HG02798 (cell line): ENCODE results near the gene CPA1.

Source experiments
- ATAC-seq: cut with Tn5 transposase; IDR thresholded peaks from one replicate; pipeline ENCODE4 v1.9.1; 2021; ENCODE audit warnings: mild to moderate bottlenecking; ENCODE audit not compliant: unreplicated experiment, poor library complexity

The CPA1 gene

DNA sequence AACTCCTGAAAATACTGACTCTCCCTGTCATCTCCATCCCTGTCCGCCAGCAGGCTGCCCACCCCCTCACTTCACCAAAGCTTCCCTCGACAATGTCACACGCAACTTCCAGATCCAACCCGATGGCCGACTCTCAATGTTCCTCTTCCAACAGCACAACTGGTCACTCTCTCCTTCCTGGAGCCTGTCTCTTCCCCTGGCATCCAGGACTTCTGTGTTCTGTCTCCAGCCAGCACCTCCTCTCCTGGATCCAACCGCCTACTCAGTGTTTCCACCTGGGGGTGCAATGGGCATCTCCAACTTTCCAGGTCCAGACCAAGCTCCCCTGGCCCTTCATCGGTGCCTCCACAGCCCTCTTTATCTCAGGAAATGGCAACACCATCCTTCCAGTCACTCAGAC is 27.1 kb upstream of the CPA1 start:
- no peak for ATAC-seq

DNA sequence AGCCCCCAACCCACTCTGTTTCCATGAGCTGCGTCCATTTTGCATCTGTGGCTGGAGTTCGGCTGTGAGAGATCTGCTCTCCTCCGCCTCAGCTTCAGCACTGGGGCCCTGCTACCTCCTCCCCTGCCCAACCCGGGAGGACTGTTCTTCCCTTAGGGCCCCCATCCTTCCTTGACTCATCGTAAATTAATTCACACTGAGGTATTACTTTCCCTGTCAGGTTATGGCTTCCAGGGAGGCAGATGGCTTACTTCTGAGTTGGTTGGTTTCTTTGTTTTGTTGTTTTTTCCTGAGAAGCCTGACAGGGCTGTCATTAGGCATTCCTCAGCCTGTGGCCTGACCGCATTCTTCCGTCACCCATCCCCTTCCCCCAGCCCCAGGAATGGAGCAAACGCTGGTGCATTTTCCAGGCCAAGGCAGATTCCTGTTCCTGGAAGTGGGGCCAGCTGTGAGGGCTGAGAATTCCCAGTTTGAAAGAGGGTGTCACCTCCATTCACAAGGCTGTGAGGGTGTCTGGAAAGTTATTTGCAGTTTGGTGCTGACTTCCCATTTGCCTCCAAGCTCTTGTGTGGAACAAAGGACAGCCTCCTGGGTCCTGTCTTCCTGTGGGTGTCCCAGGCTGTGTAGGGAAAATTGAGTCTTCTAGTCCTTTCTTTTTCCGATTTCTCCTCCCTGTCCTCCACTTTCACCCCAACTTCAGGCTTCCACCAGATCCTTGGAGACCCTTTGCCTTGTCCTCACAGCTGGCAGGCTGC is 24.0 kb upstream of the CPA1 start:
- ATAC-seq: no peak

DNA sequence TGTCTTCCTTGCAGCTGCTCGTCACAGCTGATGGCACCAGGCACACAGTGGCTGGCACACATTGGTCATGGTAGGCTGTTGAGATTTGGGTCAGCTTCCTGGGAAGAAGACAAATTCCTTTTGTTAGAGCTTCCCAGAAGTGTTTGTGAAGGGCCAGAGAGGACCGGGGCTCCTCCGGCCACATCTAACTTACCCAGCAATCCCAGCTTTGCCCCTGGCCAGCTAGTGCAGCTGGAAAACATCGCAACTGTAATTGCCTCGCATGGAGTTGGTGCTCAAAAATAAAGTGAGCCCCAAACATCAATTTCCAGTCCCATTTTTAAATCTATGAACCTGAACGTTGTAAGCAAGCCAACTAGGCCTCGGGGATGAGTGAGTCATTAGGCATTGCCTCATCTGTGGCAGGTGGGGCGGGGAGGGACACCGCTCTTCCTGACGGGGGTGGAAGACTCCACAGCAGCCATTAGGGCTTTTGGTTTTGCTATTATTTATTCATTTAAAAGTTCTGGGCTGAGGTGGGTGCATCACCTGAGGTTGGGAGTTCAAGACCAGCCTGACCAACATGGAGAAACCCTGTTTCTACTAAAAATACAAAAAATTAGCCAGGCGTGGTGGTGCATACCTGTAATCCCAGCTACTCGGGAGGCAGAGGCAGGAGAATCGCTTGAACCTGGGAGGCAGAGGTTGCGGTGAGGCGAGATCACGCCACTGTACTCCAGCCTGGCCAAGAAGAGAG is 23.2 kb upstream of the CPA1 start:
- no peak for ATAC-seq

GRCh38 chr7:130358471-130358870 is 21.8 kb upstream of the CPA1 start:
- ATAC-seq: no peak

DNA sequence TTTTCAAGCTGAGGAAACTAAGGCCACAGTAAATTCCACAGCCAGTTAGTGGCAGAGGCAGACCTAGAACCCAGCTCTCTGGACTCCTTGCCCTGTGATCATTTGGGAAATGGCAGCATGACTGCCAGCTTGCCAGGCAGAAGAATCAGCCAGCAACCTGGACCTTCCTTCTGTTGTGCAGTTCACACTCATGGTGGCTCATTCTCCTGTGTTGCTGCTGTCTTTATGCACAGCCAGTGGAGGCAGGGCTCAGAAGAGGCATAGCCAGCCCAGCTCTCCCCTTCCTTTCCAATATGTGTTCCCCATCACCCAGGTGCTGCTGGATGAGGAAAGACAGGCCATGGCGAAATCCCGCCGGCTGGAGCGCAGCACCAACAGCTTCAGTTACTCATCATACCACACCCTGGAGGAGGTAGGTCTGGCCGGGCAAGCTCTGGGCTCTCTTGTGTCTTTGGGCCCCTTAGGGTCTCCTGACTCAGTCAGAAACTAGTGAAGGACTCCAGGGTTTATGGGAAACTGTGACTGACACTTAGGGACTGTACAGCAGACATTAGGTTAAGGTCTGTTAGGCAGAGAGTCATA is 20.9 kb upstream of the CPA1 start:
- no peak for ATAC-seq

DNA sequence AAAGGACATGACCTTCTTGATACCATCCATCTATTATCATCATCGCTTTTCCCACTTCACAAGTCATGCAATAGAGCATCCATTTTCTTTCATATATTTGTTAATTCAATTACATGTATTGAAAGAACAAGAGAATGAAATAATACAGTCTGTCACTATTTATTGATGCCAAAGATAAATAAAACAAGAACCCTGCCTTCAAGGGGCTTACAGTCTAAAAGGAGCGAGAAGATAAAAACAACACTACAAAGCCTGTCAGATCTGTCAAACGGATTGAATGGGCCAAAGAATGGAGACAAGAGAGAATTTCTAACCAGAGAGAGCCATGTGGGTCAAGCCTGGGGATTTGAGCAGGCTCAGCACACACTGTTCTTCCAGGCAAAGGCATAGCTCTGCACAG is 19.8 kb upstream of the CPA1 start:
- ATAC-seq: no peak

DNA sequence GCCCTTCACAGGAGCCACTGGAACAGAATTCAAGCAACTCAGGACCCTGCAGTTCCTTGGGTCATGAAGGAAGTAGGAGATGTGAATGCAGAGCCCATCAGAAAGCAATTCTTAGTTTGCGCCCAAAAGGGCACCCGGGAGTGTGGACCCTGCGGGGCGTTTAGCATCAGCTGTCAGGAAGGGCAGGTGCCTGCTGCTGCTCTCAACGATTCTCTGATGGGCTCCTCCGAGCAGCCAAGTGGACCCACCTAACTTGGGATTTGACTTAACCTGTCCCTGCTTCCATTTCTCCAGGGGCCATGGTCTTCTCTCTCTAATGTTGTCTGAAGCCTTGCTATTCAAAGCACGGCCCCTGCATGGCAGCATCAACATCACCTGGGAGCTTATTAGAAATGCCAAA is 18.6 kb upstream of the CPA1 start:
- no peak for ATAC-seq

DNA sequence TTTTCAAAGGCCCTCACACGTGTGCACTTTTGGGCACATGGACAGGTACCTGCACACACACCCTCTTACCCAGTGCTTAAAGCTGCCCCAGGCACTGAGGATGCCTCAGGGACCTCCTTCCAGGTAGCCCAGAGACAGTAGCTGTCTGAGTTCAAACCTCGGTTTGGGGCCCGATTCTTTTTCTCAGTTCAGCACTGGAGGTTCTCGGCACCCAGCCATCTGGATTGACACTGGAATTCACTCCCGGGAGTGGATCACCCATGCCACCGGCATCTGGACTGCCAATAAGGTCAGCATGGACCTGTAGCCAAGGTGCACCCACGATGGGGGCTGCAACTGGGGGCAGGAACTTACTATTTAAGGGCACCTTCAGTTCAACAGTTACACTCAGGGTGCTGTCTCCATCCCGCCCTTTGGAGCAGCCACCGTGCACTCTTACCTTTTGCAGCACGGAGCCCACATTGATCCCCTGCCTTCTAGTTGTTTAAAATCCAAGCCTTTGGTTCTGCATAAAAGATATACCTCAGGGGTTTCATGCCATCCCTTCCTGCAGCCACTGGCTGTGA is 18.0 kb upstream of the CPA1 start:
- ATAC-seq: no peak

GRCh38 chr7:130363026-130363847 is 17.1 kb upstream of the CPA1 start:
- ATAC-seq: peak; percentile 57

- ATAC-seq: no peak
Observed at GRCh38 chr7:130364451-130364850, 15.8 kb upstream of the CPA1 start.

DNA sequence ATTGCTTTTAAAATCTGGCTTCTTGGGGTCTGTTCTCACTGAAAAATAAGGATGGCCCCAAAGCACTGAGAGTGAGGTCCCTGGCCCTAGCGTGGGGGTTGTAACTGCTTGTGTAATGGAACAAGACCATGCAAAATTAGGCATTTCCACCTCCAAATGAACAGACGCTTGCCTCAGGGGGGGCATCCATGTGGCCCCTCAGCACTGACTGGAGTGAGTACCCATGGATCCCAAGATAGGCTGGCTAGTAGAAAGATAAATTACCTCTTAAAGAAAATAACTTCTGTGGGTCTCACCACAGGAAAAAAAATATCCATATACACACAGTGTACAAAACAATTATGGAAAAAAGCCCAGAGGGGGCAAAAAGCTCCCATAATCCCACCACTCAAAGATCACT is 15.2 kb upstream of the CPA1 start:
- no peak for ATAC-seq

- peak; percentile 73 for ATAC-seq
Observed at GRCh38 chr7:130365511-130366441, 14.5 kb upstream of the CPA1 start.

DNA sequence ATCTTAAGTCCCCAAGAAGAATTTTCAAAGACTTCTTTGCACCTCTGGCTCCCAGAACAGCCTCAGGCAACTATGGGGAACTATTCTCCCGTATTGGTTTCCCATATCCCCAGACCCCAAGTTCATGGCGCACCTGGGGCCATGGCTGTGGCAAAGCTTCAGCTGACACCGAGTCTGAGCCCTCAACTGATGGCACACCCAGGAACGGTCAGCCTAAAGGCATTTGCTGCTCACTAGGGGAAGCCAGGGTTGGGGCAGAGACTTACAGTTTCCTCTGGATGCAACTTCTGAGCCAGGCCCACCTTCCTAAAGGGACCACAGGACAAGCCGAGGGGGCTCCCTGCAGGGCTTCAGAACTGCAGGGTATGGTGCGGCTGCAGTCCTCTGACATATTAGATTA is 13.7 kb upstream of the CPA1 start:
- ATAC-seq: no peak

DNA sequence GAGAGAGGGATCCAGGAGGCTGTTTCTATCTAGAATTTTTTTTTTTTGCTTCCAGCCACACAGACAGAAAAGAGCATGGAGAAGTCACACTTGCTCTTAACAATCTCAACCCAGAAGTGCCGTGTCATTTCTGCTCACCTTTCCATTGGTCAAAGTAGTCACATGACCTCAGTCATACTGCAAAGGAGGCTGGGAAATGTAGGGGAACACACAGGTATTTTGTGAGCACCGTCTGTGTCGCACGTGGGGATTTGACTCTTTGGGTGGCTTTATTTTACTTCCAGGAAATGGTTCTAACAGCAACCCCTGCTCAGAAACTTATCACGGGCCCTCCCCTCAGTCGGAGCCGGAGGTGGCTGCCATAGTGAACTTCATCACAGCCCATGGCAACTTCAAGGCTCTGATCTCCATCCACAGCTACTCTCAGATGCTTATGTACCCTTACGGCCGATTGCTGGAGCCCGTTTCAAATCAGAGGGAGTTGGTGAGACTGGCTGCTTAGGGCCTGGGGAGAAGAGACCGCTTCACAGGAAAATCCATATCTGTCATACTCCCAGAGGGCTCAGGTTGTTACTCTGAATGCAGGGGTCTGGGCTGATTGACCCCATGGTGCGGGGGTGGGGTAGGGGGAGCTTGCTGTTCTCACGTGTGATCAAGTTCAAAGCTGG is 13.1 kb upstream of the CPA1 start:
- ATAC-seq: no peak

DNA sequence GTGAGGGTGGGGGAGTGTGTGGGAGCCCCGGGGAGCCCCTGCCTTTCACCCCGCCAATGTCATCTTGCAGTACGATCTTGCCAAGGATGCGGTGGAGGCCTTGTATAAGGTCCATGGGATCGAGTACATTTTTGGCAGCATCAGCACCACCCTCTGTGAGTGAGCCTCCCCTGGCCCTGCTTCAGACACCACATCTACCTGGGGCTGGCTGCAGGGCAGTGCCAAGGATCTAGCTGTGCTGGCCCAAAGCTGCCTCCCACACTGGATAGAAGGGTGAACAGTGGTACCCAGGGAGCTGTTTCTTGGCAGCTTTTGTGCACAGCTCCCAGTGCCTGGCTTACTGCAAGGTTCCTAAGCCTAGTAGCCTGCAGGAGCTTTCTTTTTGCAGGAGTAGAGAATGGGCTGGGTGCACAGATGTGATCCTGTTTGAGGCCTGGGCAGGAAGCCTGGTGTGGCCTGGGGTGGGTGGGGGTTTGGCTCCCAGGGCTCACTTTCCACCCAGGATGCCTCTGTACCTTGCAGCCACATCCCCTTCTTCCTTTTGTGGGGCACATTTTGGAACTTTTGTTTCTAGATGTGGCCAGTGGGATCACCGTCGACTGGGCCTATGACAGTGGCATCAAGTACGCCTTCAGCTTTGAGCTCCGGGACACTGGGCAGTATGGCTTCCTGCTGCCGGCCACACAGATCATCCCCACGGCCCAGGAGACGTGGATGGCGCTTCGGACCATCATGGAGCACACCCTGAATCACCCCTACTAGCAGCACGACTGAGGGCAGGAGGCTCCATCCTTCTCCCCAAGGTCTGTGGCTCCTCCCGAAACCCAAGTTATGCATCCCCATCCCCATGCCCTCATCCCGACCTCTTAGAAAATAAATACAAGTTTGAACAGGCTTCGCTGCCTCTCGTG is 12.2 kb upstream of the CPA1 start:
- ATAC-seq: no peak

GRCh38 chr7:130369110-130369711 is 11.1 kb upstream of the CPA1 start:
- no peak for ATAC-seq

DNA sequence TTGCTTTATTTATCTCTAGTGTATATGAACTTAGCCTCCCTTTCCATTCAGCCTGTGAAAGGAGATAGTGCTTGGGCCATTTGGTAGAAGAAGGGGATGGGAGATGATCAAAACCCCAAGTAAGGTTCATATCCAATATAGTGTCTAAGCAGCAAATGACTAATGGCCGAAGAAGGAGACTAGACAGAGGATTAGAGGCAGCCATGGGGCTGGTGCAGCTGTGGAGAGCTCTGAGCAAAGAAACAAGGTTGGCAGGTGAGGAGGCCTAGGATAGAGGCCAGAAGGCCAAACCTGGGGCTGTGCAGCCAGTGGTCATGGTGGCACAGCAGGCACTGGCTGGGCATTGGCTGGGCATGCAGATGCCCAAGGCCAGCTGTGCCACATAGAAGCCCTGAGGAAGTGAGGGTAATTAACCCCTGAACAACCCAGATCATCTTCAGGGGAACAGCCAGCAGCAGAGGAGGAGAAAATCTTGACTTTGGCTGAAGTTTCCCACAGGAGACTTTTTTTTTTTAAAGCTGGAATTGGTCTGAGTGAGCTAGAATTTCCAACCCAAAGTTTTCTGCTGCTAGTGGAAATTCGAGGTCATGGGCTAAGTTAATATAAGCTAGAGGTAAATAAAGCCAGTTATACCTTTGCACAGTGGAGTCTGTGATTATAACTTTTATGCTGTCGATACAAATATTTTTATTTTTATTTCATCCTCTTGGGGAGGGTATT is 10.3 kb upstream of the CPA1 start:
- ATAC-seq: no peak
